Sigmoid colon (tissue), 4 donors: ENCODE results near the gene ZNF710.

Source experiments
- EP300 ChIP-seq, 4 donors: sonication (generic); formaldehyde crosslinking; IDR thresholded peaks; one replicate each; pipeline ENCODE4 v1.6.1; 2017; ENCODE audit warnings: antibody characterized with exemption in 4 of 4
- POLR2A ChIP-seq, 2 donors: fragments of 450-650 bp; IDR thresholded peaks; one replicate each; pipeline ENCODE4 v1.6.1; 2016; ENCODE audit warnings: antibody characterized with exemption in 2 of 2, mild to moderate bottlenecking in 2 of 2, moderate library complexity in 2 of 2
- POLR2AphosphoS5 ChIP-seq, 4 donors: sonication (generic); formaldehyde crosslinking; IDR thresholded peaks; one replicate each; pipeline ENCODE4 v1.6.1; 2017; ENCODE audit warnings: antibody characterized with exemption in 4 of 4
- TF ChIP-seq, protein P1 (sequence below), 4 experiments: fragments of 450-650 bp in 3 of 4; fragments of 200-600 bp in 1 of 4; IDR thresholded peaks; one replicate each; pipeline ENCODE4 v1.5.1; 2016 to 2019; ENCODE audit warnings: antibody characterized with exemption in 4 of 4, mild to moderate bottlenecking in 3 of 4, moderate library complexity in 2 of 4

DNA sequence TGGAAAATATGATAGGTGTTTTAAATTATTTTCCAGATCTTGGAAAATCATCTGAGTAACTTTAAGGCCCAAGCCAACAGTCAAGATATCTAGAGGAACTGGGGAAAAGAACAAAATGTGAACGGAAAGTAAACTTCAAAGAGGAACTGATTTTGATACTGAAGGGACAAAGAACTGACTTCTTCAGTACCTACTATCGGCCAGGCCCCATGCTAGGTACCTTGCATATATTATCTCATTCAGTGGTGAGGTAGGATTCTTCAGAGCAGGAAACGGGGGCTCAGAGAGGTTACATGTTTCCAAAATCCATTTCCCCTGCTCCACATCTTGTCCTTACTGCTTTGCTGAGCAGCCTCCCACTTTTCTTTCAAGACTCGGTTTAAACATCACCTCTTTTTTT is 9.8 kb upstream of the ZNF710 start:
- TF ChIP-seq, protein P1, sequence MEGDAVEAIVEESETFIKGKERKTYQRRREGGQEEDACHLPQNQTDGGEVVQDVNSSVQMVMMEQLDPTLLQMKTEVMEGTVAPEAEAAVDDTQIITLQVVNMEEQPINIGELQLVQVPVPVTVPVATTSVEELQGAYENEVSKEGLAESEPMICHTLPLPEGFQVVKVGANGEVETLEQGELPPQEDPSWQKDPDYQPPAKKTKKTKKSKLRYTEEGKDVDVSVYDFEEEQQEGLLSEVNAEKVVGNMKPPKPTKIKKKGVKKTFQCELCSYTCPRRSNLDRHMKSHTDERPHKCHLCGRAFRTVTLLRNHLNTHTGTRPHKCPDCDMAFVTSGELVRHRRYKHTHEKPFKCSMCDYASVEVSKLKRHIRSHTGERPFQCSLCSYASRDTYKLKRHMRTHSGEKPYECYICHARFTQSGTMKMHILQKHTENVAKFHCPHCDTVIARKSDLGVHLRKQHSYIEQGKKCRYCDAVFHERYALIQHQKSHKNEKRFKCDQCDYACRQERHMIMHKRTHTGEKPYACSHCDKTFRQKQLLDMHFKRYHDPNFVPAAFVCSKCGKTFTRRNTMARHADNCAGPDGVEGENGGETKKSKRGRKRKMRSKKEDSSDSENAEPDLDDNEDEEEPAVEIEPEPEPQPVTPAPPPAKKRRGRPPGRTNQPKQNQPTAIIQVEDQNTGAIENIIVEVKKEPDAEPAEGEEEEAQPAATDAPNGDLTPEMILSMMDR (IDR thresholded peaks at IDR 0.05), result no peak
- TF ChIP-seq POLR2A (IDR thresholded peaks at IDR 0.05) (no peak), EP300 (IDR thresholded peaks at IDR 0.05) (no peak), POLR2AphosphoS5 (IDR thresholded peaks at IDR 0.05) (no peak)
